Measurements from ENCODE around the gene MORN5.

DNA sequence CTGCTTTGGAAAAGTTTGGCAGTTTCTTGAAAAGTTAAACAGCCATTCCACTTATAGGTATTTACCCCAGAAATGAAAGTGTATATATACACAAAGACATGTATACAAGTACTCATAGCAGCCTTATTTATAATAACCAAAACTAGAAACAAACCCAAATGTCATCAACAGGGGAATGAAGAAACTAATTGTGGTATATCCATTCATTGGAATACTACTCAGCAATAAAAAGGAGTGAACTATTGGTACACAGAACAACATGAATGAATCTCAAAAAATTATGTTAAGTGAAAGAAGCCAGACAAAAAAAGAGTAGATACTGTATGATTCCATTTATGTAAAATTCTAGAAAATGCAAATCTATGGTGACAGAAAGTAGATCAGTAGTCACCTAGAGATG is 2.7 kb downstream of the MORN5 start:
- TF ChIP-seq, protein P1, sequence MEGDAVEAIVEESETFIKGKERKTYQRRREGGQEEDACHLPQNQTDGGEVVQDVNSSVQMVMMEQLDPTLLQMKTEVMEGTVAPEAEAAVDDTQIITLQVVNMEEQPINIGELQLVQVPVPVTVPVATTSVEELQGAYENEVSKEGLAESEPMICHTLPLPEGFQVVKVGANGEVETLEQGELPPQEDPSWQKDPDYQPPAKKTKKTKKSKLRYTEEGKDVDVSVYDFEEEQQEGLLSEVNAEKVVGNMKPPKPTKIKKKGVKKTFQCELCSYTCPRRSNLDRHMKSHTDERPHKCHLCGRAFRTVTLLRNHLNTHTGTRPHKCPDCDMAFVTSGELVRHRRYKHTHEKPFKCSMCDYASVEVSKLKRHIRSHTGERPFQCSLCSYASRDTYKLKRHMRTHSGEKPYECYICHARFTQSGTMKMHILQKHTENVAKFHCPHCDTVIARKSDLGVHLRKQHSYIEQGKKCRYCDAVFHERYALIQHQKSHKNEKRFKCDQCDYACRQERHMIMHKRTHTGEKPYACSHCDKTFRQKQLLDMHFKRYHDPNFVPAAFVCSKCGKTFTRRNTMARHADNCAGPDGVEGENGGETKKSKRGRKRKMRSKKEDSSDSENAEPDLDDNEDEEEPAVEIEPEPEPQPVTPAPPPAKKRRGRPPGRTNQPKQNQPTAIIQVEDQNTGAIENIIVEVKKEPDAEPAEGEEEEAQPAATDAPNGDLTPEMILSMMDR (IDR thresholded peaks at IDR 0.05; ENCODE audit: low read depth, low read length) = no peak
- TF ChIP-seq POLR2A (IDR thresholded peaks at IDR 0.05; ENCODE audit: extremely low read depth, insufficient read length) (no peak), MYC (IDR thresholded peaks at IDR 0.05; ENCODE audit: low read depth, low read length) (no peak)
- TF ChIP-seq, protein P2, sequence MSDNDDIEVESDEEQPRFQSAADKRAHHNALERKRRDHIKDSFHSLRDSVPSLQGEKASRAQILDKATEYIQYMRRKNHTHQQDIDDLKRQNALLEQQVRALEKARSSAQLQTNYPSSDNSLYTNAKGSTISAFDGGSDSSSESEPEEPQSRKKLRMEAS (IDR thresholded peaks at IDR 0.05; ENCODE audit: low read depth, low read length) = no peak
